ENCODE results near the gene SCUBE1. TPM values are rescaled to one million over a fixed set of nuclear protein-coding genes. Genes with fewer than 3 reads are reported as not detected.

SCUBE1 gene
- 2.9 TPM for total RNA-seq

- peak; percentile 67 for ATAC-seq
- DNase-seq (ENCODE audit: low spot score), result peak; percentile 66
Observed at GRCh38 chr22:43343262-43343669, at the start of gene SCUBE1. Gene SCUBE1, minus strand, starts transcription at chr22:43343372. Its CDS starts 111 bp downstream, at chr22:43343261.

GRCh38 chr22:43392385-43392989 is 49.3 kb upstream of the SCUBE1 start:
- DNase-seq (ENCODE audit: low spot score) (no peak), ATAC-seq (no peak)

- peak; percentile 90 for DNase-seq (ENCODE audit: low spot score)
- peak; percentile 85 for ATAC-seq
Observed at GRCh38 chr22:43391306-43391705, 48.1 kb upstream of the SCUBE1 start.

- no peak for DNase-seq (ENCODE audit: low spot score)
Observed at GRCh38 chr22:43390872-43391271, 47.7 kb upstream of the SCUBE1 start.

GRCh38 chr22:43390166-43390565 is 47.0 kb upstream of the SCUBE1 start:
- DNase-seq (ENCODE audit: low spot score) (no peak), ATAC-seq (no peak)

More at GRCh38 chr22:43390872-43391271, 47.7 kb upstream of the SCUBE1 start:
- ATAC-seq, result peak; percentile 9

- no peak for DNase-seq (ENCODE audit: low spot score)
- ATAC-seq, result peak; percentile 31
Observed at GRCh38 chr22:43389227-43389836, 46.2 kb upstream of the SCUBE1 start.

GRCh38 chr22:43388420-43388851 is 45.3 kb upstream of the SCUBE1 start:
- DNase-seq (ENCODE audit: low spot score), result peak; percentile 84
- ATAC-seq, result peak; percentile 77

GRCh38 chr22:43387815-43388214 is 44.6 kb upstream of the SCUBE1 start:
- ATAC-seq, result no peak
- no peak for DNase-seq (ENCODE audit: low spot score)

GRCh38 chr22:43385770-43386641 is 42.8 kb upstream of the SCUBE1 start:
- DNase-seq (ENCODE audit: low spot score) (peak; percentile 84), ATAC-seq (peak; percentile 89)

GRCh38 chr22:43384863-43385262 is 41.7 kb upstream of the SCUBE1 start:
- ATAC-seq, result no peak
- no peak for DNase-seq (ENCODE audit: low spot score)

- ATAC-seq, result no peak
- no peak for DNase-seq (ENCODE audit: low spot score)
Observed at GRCh38 chr22:43381693-43382092, 38.5 kb upstream of the SCUBE1 start.

GRCh38 chr22:43377896-43378704 is 34.9 kb upstream of the SCUBE1 start:
- ATAC-seq, result peak; percentile 71
- peak; percentile 75 for DNase-seq (ENCODE audit: low spot score)

- peak; percentile 66 for ATAC-seq
Observed at GRCh38 chr22:43377548-43377895, 34.4 kb upstream of the SCUBE1 start.

GRCh38 chr22:43376765-43377547 is 33.8 kb upstream of the SCUBE1 start:
- ATAC-seq, result peak; percentile 85

More at GRCh38 chr22:43377548-43377895, 34.4 kb upstream of the SCUBE1 start:
- DNase-seq (ENCODE audit: low spot score), result no peak

GRCh38 chr22:43375951-43376455 is 32.8 kb upstream of the SCUBE1 start:
- DNase-seq (ENCODE audit: low spot score), result no peak
- no peak for ATAC-seq

More at GRCh38 chr22:43376765-43377547, 33.8 kb upstream of the SCUBE1 start:
- no peak for DNase-seq (ENCODE audit: low spot score)

- no peak for ATAC-seq
- DNase-seq (ENCODE audit: low spot score), result no peak
Observed at GRCh38 chr22:43370036-43370435, 26.9 kb upstream of the SCUBE1 start.

GRCh38 chr22:43365715-43366440 is 22.7 kb upstream of the SCUBE1 start:
- ATAC-seq, result no peak
- DNase-seq (ENCODE audit: low spot score), result no peak

GRCh38 chr22:43364169-43364435 is 20.9 kb upstream of the SCUBE1 start:
- DNase-seq (ENCODE audit: low spot score), result no peak

More at GRCh38 chr22:43364169-43364435, 20.9 kb upstream of the SCUBE1 start:
- no peak for ATAC-seq
